Cardiac muscle cell (in vitro differentiated cells and primary cell): ENCODE results near the gene AVL9. TPM values are rescaled to one million over a fixed set of nuclear protein-coding genes. Genes with fewer than 3 reads are reported as not detected.
A peak's percentile ranks its signal among the peaks of the same experiment; 100 is the strongest.

ENCODE experiments used
- DNase-seq, 2 donors: peaks; one replicate each; pipeline versions ENCODE4 v3.0.0 to v3.0.0-alpha.2; 2010 to 2017; ENCODE audit warnings: low read depth in 1 of 2, low spot score in 1 of 2
- H3K27ac ChIP-seq: fragments of 200-600 bp; sonication (generic); 2 replicates; pipeline ENCODE4 v1.5.1; 2016
- H3K27me3 ChIP-seq: fragments of 200-600 bp; sonication (generic); 2 replicates; pipeline ENCODE4 v1.6.0; 2016; ENCODE audit warnings: control low read depth
- H3K36me3 ChIP-seq: fragments of 200-600 bp; sonication (generic); 2 replicates; pipeline ENCODE4 v1.5.1; 2016; ENCODE audit warnings: control low read depth
- H3K4me1 ChIP-seq: fragments of 200-600 bp; sonication (generic); 2 replicates; pipeline ENCODE4 v1.8.1; 2017; ENCODE audit warnings: low read depth, mild to moderate bottlenecking, mixed run types
- H3K4me3 ChIP-seq: fragments of 200-600 bp; sonication (generic); 2 replicates; pipeline ENCODE4 v1.5.1; 2016; ENCODE audit warnings: mild to moderate bottlenecking
- H3K9me3 ChIP-seq: fragments of 200-600 bp; sonication (generic); 2 replicates; pipeline ENCODE4 v1.5.1; 2017; ENCODE audit warnings: low read depth, mild to moderate bottlenecking, control low read depth
- polyA plus RNA-seq: library from polyadenylated mRNA; unstranded; fragments of >200 nt; fragmentation: Nextera tagmentation; extraction: Ambion mirVana; gene quantifications from 2 replicates; pipeline ENCODE4 v1.2.1, GENCODE V29; 2016
- total RNA-seq: library from RNA; depleted of rRNA; stranded (reverse); fragments of >200 nt; gene quantifications from 2 replicates; pipeline ENCODE4 v1.2.3, GENCODE V29; 2016
- TF ChIP-seq, protein P1 (sequence below): IDR thresholded peaks from 2 replicates; pipeline ENCODE4 v1.5.1; 2012; ENCODE audit warnings: low read depth, mild to moderate bottlenecking, low read length

AVL9 gene
- total and polyA plus RNA-seq, 2 experiments from 2014 or later, result 12.7 to 19.9 TPM

DNA sequence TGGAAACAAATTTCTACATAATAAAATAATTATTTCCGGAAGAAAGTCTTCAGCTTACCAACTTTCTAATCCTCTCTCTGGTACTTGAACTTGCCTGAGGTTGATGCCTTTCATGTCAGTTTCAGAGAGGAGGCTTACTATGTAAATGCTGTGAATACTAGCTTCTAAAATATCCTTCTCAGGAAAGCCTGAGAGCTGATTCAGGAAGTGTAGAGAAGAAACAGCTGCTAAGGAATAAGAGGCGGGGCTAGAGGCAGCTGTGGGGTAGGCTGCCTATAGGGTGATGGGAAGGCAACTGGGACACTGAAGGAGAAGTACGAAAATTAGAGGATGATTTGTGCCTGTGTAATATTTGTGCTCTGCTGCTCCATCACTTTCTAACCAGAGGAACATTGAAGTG is 69.3 kb downstream of the AVL9 start:
- Histone ChIP-seq H3K27ac (peak overlapping the region; percentile 65), H3K4me1 (peaks cover 11% of the 10 kb centered on the region), H3K9me3 (no peaks in the 10 kb centered on the region), H3K36me3 (peaks cover 20% of the 10 kb centered on the region), H3K4me3 (no peak overlapping the region), H3K27me3 (no peaks in the 10 kb centered on the region)
- DNase-seq, result peak; percentile 37 to 72
- TF ChIP-seq, protein P1, sequence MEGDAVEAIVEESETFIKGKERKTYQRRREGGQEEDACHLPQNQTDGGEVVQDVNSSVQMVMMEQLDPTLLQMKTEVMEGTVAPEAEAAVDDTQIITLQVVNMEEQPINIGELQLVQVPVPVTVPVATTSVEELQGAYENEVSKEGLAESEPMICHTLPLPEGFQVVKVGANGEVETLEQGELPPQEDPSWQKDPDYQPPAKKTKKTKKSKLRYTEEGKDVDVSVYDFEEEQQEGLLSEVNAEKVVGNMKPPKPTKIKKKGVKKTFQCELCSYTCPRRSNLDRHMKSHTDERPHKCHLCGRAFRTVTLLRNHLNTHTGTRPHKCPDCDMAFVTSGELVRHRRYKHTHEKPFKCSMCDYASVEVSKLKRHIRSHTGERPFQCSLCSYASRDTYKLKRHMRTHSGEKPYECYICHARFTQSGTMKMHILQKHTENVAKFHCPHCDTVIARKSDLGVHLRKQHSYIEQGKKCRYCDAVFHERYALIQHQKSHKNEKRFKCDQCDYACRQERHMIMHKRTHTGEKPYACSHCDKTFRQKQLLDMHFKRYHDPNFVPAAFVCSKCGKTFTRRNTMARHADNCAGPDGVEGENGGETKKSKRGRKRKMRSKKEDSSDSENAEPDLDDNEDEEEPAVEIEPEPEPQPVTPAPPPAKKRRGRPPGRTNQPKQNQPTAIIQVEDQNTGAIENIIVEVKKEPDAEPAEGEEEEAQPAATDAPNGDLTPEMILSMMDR, result no peak

DNA sequence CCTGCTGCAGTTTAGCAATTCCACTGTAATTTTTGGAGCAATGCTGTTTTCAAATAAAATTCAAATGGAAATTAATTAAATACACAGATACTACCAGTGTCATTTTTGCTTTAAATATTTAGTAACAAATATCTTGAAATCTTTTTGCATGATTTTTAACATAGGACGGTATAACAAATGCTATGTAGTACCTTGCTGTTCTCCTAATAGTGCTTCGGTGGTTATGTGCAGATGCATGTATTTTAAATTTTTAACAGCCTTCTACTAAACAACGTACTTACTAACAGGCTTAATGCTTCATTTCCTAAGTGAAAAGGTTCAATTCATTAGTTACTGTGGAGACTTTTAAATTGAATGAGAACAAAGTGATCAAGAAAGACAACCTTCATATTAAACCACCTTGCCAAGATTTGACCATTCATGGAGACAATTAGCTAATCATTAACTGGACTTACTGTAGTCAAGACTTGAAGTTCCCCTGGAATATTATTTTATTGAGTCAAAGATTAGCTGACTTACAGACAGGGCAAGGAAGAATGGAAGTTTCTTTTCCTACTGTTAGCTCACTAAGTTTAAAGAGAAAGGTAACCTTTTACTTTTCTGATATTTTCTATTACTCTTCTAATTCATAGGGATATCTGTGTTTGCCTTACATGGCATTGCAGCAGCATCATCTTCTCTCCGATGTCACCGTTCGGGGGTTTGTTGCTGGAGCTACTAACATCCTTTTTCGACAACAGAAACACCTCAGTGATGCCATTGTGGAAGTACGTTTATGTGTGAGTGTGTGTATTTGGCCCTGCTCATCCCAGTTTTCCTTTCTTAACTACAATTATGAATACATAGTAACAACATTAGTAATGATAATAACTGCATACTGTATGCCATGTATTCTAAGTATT is 74.3 kb downstream of the AVL9 start:
- TF ChIP-seq, protein P1, result no peak
- Histone ChIP-seq H3K9me3 (no peaks in the 10 kb centered on the region), H3K4me1 (peaks cover 7% of the 10 kb centered on the region), H3K27me3 (no peaks in the 10 kb centered on the region), H3K36me3 (peaks cover 25% of the 10 kb centered on the region), H3K4me3 (no peak overlapping the region), H3K27ac (peak overlapping the region; percentile 58)
- DNase-seq, result no peak

DNA sequence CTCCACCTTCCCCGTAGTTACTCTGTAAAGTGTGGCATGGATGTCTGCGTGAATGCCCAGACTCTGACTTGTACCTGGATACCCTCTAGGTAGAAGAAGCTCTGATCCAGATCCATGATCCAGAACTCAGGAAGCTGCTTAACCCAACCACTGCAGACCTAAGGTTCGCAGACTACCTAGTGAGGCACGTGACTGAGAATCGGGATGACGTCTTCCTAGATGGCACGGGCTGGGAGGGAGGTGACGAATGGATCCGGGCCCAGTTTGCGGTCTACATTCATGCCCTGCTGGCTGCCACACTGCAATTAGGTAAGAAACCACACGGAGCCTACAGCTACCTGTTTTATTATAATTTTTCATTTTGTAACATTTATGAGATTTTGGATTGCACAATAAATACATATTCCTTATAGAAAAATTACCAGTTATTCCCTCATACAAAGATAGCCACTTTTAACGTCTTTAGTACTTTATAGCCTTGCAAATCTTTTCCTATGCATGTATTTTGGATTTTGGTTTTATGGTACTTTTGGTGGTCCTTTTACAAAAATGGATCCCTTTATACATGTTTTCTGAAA is 77.9 kb downstream of the AVL9 start:
- H3K27me3 ChIP-seq, result no peaks in the 10 kb centered on the region
- H3K27ac ChIP-seq, result no peak overlapping the region
- no peak for DNase-seq
- H3K9me3 ChIP-seq, result no peaks in the 10 kb centered on the region
- no peak overlapping the region for H3K4me3 ChIP-seq
- peaks cover 7% of the 10 kb centered on the region for H3K4me1 ChIP-seq
- TF ChIP-seq, protein P1, result no peak
- H3K36me3 ChIP-seq, result peaks cover 44% of the 10 kb centered on the region

DNA sequence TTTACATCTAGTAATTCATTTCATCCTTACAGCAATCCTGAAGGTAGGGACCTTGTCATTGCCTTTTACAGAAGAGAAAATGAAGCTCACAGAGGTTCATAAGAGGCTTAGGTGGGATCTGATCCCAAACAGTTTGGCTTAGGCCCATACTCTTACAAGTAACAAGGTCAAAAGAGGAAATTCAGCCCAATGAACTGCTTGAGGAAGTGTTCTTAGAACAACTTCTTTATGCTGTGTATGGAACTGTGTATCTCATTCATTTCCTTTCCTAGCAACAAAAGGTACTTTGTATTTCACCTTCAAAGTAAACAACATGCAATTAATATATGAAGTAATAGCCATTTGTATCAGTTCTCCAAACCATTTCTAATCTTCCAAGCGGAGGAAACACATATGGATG is 79.3 kb downstream of the AVL9 start:
- Histone ChIP-seq H3K27me3 (no peaks in the 10 kb centered on the region), H3K4me1 (no peaks in the 10 kb centered on the region), H3K27ac (no peak overlapping the region), H3K4me3 (no peak overlapping the region), H3K36me3 (peaks cover 49% of the 10 kb centered on the region), H3K9me3 (no peaks in the 10 kb centered on the region)
- no peak for DNase-seq
- TF ChIP-seq, protein P1, result no peak

DNA sequence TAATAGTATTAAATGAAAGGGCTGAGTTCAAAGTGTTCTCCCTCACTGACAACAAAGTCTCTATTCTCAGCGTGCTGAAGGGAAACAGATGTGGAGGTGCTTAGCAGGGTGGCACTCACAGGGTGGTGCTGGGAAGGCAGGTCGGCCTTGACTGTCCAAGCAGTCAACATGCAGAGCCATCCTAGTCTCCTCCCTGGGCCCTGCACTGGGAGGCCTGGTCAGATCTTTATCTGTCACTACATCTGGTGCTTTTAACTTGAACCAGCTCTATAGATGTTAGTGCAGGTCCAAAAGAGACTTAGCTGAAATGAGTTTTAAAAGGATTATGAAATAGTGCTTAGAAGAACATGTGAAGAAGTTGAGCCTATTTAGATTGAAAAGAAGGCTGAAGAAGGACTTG is 82.1 kb downstream of the AVL9 start:
- DNase-seq, result no peak
- Histone ChIP-seq H3K4me1 (no peaks in the 10 kb centered on the region), H3K27me3 (no peaks in the 10 kb centered on the region), H3K4me3 (no peak overlapping the region), H3K9me3 (no peaks in the 10 kb centered on the region), H3K27ac (peak overlapping the region; percentile 21), H3K36me3 (peaks cover 69% of the 10 kb centered on the region)
- TF ChIP-seq, protein P1, result no peak
